Measurements from ENCODE around the gene LTA.
"Not testable (repeated sequence)": the region's sequence is repeated elsewhere in the genome, so short reads cannot be mapped to it uniquely, and the experiment has no call there.

LTA gene

GRCh38 chr6:31587791-31588777, 16.0 kb downstream of the LTA start:
- peak in 1 of 5 donors; percentile 55 for DNase-seq

DNA sequence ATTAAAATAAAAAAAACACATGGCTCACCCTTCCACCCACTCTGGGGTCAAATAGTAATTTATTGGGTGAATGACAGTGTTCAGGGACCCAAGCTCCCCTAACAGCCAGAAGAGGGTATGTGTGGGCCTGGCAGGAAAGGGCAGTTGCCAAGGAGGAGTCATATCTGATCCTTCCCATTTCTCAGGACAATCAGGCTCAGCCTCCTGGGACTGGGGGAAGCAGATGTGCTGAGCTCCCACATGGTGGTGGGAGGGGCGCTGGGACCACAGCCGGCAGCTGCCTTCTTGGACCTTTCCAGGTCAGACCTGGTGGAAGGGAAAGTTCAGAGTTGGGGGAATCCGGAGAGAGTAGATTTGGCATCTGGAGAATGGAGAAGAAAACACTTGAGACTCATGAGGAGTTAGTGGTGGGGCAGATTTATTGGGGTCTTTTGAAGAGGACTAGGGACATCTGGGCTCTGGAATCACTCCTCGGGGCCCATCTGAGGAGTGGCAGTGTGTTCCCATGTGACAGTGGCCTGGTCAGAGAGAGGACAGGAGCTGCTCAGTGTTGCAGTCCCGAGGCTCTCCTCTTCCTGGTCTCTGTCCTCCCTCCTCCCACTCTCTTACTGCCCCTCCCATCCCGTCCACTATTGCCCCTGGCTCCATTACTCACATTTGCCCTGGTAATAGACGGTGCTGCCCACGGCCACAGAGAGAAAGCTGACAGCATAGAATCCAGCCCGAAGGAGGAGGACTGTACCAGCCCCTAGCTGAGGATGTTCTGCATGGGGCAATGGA, 17.0 kb downstream of the LTA start:
- no peak for DNase-seq

DNA sequence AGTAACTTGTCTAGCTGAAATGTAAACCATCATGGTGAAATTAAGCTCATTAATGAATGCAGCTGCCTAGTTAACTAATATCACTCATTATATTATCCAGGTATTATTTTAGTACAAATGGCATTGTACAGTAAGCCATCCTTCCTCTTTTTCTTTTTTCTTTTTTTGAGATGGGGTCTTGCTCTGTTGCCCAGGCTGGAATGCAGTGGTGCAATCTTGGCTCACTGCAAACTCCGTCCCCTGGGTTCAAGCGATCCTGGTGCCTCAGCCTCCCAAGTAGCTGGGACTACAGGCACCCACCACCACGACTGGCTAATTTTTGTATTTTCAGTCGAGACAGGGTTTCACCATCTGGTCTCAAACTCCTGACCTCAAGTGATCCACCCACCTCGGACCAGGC, 18.6 kb downstream of the LTA start:
- DNase-seq, result not testable (repeated sequence)

DNA sequence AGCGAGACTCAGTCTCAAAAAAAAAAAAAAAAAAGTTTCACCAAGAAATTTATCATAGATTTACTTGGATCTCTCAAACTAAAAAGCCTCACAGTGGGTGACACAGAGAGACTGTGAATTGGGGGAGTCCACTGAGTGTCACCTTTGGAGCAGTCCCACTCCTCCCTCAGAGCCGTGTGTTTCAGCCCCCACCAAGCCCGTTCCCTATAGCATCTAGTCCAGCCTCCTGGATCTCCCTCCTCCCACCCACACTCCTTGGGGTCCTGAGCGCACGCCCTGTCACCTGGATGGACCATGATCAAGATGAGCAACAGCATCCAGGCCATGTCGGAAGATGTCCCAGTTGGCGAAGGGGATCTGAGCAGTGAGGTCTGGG, 20.3 kb downstream of the LTA start:
- DNase-seq, result no peak

GRCh38 chr6:31597006-31597405, 24.9 kb downstream of the LTA start:
- peak in 3 of 5 donors; percentile 35 to 79 (median 54) for DNase-seq

DNA sequence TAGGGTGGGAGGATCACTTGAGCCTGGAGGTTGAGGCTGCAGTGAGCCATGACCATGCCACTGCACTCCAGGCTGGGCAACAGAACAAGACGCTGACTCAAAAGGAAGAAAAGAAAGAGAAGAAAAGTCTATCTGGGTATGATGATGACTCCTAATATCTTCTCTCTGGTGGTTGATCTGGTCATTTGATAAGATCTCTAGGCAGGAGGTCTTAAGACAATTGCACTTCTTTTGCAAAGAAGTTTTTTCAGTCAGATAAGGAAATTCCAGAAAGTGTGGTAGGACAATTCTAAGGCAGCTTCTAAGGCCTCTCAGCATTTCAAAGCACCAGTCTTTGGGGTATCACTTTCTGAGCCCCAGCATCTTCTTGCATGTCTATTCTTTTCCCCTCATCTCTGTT, 35.2 kb downstream of the LTA start:
- DNase-seq, result no peak

DNA sequence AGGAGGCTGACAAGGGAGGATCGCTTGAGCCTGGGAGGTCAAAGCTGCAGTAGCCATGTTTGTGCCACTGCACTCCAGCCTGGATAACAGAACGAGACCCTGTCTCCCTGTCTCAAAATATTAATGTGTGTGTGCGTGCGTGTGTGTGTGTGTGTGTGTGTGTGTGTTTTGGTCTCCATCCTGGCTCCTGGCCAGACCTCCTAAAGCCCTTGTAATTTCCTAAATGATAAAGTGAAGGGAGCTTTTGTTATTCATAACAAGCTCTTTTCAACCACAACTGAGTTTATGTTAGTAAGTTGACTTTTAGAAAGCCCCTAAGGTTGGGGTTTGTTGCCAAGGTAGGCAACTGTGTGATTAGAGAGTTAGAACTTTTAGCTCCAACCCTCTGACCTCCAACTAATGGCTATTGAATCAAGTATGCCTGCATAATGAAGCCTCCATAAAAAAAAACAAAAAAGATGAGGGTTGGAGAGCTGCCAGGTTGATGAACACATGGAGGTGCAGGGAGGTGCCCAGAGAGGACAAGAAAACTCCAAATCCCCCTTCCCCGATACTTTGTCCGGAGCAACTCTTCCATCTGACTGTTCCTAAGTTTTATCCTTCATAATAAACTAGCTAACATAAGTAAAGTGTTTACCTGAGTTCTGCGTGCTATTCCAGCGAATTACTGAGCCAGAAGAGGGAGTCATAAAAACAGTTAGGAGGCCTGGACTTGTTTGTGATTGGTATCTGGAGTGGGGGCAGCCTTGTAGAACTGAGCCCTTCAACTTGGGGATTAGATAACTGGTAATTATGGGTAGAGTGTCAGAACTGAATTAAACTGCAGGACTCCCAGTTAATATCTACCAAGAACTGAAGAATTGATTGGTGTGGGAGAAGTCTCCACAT, 37.7 kb downstream of the LTA start:
- no peak for DNase-seq

GRCh38 chr6:31610968-31611367, 38.9 kb downstream of the LTA start:
- DNase-seq, result no peak

DNA sequence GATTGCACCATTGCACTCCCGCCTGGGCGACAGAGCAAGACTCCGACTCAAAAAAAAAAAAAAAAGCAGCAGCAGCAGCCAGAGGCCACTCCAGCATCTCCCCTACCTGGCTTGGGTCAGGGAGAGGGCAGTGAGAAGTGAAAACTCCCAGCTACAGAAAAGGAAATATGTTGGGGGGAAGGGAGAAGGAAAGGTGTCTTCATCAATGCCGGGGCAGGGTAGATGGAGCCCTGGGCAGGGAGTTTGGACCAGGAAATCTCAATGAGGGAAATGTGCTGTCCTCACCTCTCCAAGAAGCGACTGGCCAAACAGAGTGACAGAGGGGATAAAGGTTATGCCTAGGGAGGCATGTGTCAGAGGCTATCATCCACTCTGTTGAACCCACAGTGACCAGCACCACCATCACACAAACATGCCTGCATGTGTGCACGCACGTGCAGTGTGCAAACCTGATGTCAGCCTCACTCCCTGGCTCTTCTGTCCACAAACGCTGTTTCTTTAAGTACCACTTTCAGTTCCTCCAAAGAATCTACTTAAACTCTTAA, 42.1 kb downstream of the LTA start:
- DNase-seq, result no peak

DNA sequence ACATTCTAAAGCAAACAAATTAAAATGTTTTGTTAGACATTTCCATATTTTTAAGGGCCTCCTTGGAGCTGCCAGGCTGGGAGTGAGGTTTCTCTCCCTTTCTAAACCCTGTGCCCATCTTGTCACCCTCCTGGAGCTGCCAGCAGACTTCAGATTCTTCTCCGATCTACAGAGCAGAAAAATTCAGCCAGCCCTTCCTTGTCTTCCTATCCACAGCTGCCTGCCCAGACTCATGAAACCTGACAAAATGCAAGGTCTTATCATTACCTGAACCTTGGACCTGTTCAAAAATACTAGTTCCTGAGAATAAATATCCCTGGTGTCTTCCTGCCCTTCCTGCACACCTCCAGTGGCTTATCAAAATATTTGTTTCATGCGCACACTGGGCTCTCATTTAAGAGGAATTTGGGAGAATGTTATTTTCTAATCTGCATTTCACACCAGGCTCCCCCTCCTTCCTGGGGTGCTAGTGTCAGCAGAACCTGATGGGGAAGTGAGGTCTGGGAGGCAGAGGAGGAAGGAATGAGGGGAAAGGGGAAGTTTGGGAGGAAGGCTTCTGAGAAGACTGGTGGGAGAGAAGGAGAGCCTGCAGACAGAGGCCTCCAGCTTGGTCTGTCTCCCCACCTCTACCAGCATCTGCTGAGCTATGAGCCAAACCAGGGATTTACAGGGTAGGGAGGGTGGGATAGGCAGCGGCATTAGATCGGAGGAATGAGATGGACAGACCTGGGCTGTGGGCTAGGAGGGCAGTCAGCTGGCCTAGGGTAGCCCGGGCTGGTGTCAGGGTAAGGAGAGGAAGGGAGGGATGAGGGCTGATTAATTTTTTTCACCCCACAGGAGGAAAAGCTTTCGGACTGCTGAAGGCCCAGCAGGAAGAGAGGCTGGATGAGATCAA, 42.8 kb downstream of the LTA start, which contains the start of gene AIF1:
Gene AIF1, plus strand, starts transcription at position 551 of the 895 bp plus-strand sequence. Its CDS starts 96 bp downstream, at position 647.
- no peak for DNase-seq

DNA sequence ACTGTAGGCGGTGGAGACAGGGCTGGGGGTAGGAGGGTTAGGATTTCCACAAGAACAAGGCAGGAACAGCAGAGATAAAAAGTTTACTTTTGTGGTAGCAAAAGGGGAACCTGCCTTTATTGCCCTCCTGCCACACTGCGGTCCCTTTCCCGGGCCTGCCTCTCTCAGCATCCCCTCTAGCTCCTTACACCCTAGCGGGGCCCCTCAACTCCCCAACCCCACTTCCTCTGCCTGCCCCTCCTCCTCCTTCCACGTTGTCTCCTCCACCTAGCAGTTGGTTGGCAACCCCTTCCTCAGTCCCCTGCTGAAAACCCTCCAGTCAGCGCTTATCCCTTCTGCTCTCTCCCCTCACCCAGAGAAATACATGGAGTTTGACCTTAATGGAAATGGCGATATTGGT, 43.7 kb downstream of the LTA start:
- peak in 1 of 5 donors; percentile 33 for DNase-seq

- DNase-seq, result no peak
Measured at GRCh38 chr6:31617010-31617409, 44.9 kb downstream of the LTA start.

DNA sequence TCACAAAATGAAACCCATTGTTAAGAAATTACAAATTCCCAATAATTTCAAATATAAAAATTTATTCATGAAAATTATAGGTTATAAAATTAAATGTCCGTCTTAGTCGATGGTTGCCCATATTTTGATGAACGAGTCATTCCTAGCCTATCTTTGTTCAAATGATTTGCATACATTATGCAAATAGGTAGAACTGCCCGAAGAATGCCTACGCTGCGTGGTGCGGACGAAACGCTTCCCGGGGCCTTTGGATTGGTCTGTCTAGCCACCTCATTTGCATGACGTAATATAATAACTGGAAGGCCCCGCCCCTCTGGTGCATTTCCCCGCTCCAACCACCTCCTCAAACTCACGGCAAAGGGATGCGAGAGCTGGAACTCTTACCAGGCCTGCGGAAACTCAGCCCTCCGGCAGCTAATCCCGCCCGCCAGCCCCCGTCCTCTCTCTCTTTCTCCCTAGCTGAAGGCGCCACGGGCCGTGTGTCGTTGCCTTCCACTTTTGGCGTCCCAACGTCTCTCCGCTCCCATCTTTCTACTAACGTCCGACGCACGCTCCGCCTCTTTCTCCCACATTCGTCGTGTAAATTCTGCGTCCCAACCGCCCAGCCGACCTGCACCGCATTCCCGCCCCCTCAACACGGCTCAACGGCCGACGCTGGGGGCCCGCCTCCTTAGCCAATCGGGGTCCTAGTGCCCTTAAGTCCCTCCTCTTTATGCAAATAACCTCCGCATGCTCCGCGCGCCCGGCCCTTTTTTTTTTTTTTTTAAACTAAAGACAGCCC, 47.9 kb downstream of the LTA start:
- peak; percentile 93 to 100 (median 95) for DNase-seq

DNA sequence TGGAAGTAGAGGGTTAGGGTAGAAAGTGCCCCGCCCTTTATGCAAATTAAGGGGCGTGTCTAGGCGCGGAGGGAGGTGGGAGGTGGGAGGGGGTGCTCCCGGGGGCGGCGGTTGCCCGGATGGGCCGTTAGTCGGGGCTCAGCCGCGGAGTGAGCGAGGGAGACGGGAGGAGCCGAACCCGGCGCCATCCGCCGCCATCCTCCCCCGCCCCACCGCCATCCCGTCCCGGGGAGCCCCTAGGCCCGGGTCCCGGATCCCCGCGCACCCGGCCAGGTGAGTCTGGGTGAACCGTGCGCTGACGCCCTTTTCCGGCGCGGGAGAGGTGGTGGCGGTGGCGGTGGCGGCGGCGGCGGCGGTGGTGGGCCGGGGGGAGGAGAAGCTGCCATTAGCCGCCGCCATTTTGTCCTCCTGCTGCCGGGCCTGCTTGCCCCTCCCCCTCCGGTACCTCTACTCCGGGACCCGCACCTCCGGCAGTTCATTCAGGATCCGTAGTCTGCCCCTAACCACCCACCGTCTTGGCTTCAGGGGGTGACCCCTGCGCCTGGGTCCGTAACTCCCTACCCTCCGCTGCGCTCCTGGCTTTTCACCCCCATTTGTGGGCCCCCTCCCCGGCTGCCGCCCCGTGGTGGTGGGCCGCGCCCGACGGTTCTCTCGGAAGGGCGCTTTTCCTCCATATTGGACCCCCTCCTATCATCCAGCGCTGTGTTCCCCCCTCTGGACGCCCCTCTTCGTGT, 48.7 kb downstream of the LTA start, which contains the start of gene PRRC2A:
Gene PRRC2A, plus strand, starts transcription at position 130 of the 734 bp plus-strand sequence. CDS start 2,075 bp downstream, outside the sequence.
- DNase-seq, result peak in 3 of 5 donors; percentile 91 to 93 (median 91)

- DNase-seq, result no peak
Measured at GRCh38 chr6:31621320-31621939, 49.3 kb downstream of the LTA start.

GRCh38 chr6:31621991-31622390, 49.9 kb downstream of the LTA start:
- DNase-seq, result no peak

DNA sequence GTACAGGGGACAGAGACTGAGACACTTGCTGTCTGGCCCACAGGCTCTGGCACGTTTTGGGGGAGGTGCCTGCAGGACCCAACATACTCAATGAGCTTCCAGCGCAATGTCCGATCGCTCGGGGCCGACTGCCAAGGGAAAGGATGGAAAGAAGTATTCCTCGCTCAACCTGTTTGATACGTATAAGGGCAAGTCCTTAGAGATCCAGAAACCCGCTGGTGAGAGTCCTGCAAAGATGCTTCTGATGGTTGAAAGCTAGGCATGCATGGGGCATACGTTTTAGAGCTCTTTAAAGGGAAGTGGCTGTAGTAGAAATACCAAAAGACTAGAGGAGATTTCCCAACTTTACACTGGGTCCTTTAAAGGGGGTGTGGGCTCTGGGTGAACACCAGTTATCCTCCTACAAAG, 50.6 kb downstream of the LTA start:
- no peak for DNase-seq

All from T-helper 1 cell (primary cell).